ENCODE results near the gene LRRC51.
A peak's percentile ranks its signal among the peaks of the same experiment; 100 is the strongest.
"Not testable (repeated sequence)": the region's sequence is repeated elsewhere in the genome, so short reads cannot be mapped to it uniquely, and the experiment has no call there.

Gene LRRC51

GRCh38 chr11:72103754-72104167 is 23.1 kb downstream of the LRRC51 start:
- peak in 1 of 56 donors; percentile 61 for DNase-seq

GRCh38 chr11:72105888-72106287 is 25.2 kb downstream of the LRRC51 start, which contains the start of gene TOMT:
Gene TOMT (plus strand): TSS chr11:72105924. CDS start chr11:72105952, 28 bp downstream.
- DNase-seq: no peak

- DNase-seq: no peak
Measured at GRCh38 chr11:72111300-72112142, 30.9 kb downstream of the LRRC51 start.

GRCh38 chr11:72112143-72112977 is 31.7 kb downstream of the LRRC51 start, which contains the start of gene ANAPC15:
Gene ANAPC15 (minus strand): TSS chr11:72112695. CDS start chr11:72111276, 1,419 bp downstream.
- DNase-seq: peak; percentile 80 to 99 (median 97)

- no peak for DNase-seq
Measured at GRCh38 chr11:72112978-72113808, 32.5 kb downstream of the LRRC51 start.

GRCh38 chr11:72114570-72114969 is 33.9 kb downstream of the LRRC51 start:
- no peak for DNase-seq

GRCh38 chr11:72116019-72116755 is 35.5 kb downstream of the LRRC51 start:
- DNase-seq: no peak

GRCh38 chr11:72119198-72119597 is 38.5 kb downstream of the LRRC51 start:
- DNase-seq: no peak

GRCh38 chr11:72120930-72121329 is 40.3 kb downstream of the LRRC51 start:
- no peak for DNase-seq

- no peak for DNase-seq
Measured at GRCh38 chr11:72122607-72123006, 42.0 kb downstream of the LRRC51 start.

GRCh38 chr11:72123117-72123653 is 42.5 kb downstream of the LRRC51 start:
- DNase-seq: no peak

GRCh38 chr11:72124046-72124445 is 43.4 kb downstream of the LRRC51 start:
- DNase-seq: no peak

- no peak for DNase-seq
Measured at GRCh38 chr11:72125956-72126355, 45.3 kb downstream of the LRRC51 start.

GRCh38 chr11:72127923-72128322 is 47.3 kb downstream of the LRRC51 start:
- no peak for DNase-seq

GRCh38 chr11:72129381-72129780 is 48.7 kb downstream of the LRRC51 start:
- DNase-seq: no peak

- no peak for DNase-seq
Measured at GRCh38 chr11:72132646-72133045, 52.0 kb downstream of the LRRC51 start.

- not testable (repeated sequence) for DNase-seq
Measured at GRCh38 chr11:72135473-72135872, 54.8 kb downstream of the LRRC51 start, which contains the start of gene FOLR3. Gene FOLR3 (plus strand): TSS chr11:72135725. CDS start chr11:72135953, 228 bp downstream.

GRCh38 chr11:72135891-72136683 is 55.4 kb downstream of the LRRC51 start:
- DNase-seq: no peak

GRCh38 chr11:72136684-72137262 is 56.1 kb downstream of the LRRC51 start:
- no peak for DNase-seq

All from nucleus accumbens (tissue), 56 donors.